ENCODE measurements around the gene NME7.

NME7 gene

DNA sequence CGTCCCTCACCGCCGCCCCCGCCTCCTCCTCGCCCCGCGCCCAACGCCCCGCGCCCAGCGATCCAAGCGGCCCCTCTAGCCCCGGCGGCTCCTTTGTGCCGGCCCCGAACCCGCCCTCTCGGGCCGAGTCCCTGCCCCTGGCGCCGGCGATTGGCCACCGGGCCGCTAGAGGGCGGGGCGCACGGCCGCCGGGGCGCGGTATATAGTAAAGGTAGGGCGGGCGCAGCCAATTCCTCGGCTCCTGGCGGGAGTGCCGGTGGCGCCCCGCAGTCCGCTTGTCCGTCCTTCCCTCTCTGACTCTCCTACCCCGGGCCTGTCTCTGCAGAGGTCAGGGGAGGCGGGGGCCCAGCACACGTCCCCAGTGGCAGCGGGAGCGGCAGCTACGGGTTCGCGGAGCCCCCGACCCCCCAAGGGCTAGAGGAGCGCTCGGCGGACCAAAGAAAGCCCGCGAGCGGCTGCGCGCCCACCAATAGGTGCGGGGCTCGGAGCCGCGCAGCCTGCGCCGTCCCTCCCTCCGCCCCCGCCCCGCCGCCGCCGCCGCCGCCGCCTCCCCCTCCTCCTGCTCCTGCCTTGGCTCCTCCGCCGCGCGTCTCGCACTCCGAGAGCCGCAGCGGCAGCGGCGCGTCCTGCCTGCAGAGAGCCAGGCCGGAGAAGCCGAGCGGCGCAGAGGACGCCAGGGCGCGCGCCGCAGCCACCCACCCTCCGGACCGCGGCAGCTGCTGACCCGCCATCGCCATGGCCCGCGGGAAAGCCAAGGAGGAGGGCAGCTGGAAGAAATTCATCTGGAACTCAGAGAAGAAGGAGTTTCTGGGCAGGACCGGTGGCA, 261.3 kb downstream of the NME7 start, which contains the start of gene ATP1B1:
Gene ATP1B1, plus strand, starts transcription at position 596 of the 826 bp plus-strand sequence. Its CDS starts 140 bp downstream, at position 736.
- peak; percentile 74 for DNase-seq (ENCODE audit: low read depth)

- DNase-seq (ENCODE audit: low read depth): no peak
These were observed 262.0 kb downstream of the NME7 start for GRCh38 chr1:169105434-169106094.

DNA sequence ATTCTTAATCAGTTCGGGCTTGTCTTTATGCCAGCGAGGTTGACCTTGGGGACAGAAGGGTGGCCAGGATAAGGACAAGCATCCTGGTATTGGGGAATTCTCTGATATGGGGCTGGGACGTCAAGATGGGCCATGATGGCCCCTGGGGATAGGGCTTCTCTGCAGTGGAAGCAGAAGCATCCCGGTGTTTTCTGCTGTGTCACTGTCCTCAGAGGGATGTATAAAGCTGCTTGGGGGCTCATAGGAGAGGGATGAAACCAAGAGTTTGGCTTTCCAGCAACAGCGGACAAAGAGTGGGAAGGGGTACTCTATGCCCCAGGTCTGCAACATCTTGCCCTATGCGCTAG, 262.5 kb downstream of the NME7 start:
- no peak for DNase-seq (ENCODE audit: low read depth)

GRCh38 chr1:169103480-169103893, 264.1 kb downstream of the NME7 start:
- no peak for DNase-seq (ENCODE audit: low read depth)

DNA sequence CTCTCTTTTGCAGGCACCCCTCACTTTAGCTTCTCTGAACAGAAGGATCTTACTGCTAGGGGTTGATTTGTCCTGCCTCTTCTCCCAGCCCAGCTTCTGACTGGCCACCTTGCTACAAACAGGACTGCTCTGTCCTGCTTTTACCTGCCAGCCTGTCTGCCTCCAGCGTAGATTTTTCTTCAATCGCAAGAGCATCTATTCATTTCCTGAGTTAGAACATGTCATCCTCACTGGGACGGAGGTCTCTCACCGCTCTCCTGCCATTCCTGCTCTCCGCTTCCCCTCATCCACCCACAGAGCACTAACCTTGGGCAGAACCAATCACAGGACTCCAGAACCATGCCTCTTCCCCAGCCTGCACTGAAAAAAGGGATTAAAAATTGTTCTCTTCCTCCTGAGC, 264.6 kb downstream of the NME7 start:
- no peak for DNase-seq (ENCODE audit: low read depth)

DNA sequence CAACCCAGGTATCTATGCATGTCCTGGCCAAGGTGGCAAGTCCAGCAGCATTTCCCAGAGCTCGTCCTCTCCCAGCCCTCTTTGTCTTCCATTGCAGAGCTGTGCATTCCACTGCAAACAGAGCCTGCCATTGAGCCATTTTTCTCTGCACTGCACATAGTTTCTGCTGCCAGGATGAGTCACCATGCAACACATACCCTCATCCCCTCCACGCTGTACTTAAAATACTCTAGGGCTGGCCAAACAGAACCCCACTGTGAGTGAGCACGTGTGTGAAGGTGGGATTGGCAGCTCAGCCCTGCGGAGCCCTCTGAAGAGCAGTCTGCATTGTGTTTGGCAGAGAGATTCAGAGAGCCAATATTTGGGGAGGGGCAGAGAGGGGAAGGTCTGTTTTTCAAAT, 265.0 kb downstream of the NME7 start:
- peak; percentile 74 for DNase-seq (ENCODE audit: low read depth)

- DNase-seq (ENCODE audit: low read depth): no peak
These were observed 266.9 kb downstream of the NME7 start for GRCh38 chr1:169100651-169101088.

- DNase-seq (ENCODE audit: low read depth): peak; percentile 37
These were observed 267.4 kb downstream of the NME7 start for GRCh38 chr1:169100208-169100607.

DNA sequence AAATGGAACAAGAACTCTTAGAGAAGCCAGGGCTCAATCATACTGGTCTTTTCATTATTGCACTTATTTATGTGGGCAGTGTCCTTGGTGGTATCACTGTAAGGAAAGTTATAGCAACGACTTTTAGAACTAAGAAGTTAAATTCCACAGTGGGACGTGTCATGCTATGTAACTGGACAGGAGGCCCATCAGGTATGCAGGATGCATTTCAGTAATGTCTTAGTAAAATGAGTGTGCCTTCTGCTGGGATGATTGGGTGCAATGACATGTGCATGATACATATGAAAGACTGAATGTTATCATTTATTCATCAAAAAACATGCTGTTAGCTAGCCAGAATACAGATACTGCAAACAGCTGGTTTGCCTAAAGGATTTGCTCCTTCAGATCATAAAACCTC, 268.0 kb downstream of the NME7 start:
- no peak for DNase-seq (ENCODE audit: low read depth)

GRCh38 chr1:169098380-169098779, 269.2 kb downstream of the NME7 start:
- no peak for DNase-seq (ENCODE audit: low read depth)

GRCh38 chr1:169094897-169095569, 272.6 kb downstream of the NME7 start:
- DNase-seq (ENCODE audit: low read depth): no peak

DNA sequence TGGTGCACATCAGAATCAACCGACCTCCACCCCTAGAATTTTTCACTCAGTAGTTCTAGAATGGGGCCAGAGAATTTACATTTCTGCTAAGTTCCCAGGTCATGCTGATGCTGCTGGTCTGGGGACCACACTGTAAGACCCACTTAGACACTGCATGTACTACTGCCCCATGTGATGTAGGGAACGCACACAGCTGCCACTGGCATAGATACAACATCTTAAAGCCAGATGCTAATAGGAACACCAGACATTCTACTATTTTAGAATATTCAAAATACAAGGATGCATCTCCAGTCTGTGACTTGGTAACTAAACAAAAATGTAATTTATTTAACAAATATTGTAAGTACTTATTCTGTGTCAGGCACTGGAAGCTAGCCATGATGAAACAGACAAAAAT, 275.2 kb downstream of the NME7 start:
- no peak for DNase-seq (ENCODE audit: low read depth)

DNA sequence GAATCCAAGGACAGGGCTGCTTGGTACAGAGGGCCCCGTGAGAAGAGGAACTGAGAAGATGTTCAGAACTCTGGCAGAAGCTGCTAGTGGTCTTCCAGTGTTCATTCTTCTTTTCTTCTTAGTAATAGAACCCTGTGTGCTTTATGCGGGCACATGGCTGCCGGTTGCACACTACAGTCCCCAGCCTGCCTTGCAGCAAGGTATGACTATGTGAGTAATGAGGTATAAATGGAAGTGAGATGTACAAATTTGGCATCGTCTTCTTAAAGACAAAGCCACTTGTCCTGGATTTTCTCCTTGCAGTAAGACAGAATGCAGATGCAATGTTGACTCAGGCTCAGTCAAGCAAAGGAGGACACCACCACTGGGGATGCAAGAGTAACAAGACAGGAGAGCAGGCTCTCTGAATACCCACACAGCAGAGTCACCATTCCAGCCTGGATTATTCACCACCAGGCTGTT, 276.1 kb downstream of the NME7 start:
- DNase-seq (ENCODE audit: low read depth): peak; percentile 73

DNA sequence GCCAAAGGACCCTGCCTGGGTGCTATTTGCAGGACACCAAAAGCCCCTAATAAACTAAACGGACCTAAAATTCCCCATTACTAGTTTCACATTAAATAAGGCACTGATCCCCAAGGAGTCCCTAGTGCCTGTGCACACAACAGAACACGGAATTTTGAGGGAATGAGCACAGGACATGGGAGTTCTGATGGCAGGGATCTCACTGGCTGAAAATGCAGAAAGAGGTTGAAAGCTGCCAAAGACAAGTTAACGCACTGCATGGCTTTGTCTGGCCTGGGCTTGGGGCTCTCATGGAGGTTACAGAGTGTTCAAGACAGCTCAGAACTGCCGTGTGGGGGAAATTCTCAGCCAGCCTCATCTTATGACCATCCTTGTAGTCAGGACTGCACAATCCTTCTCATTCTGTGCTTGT, 276.7 kb downstream of the NME7 start:
- DNase-seq (ENCODE audit: low read depth): no peak

DNA sequence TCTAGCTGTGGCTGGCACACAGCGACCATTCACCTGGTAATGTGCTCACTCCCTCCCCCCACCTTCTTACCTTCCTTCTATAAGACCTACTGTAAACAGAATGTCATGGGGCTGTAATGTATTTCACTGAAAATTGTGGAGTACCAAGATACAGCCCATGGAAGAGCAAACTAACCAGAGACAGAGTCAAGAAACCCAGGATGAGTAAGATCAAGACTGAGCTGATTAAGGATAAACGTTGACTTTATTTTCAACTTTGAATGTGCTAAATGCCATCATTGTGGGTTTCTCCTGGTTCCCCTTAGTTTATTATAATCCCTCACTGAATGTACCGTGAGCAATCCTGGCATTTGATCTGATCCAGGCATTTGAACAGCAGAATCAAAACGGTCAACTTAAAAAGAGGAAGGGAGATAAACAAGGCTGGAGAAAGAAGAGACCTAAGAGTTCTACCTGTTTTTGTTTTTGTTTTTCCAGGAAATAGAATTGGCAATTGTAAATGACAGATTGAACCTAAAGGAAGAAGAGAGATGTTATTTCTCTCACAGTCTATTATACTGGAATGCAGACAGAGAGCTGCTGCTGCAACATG, 277.2 kb downstream of the NME7 start:
- no peak for DNase-seq (ENCODE audit: low read depth)

- DNase-seq (ENCODE audit: low read depth): no peak
These were observed 277.8 kb downstream of the NME7 start for GRCh38 chr1:169089776-169090175.

- DNase-seq (ENCODE audit: low read depth): no peak
These were observed 279.7 kb downstream of the NME7 start for GRCh38 chr1:169087876-169088275.

- peak; percentile 70 for DNase-seq (ENCODE audit: low read depth)
These were observed 280.8 kb downstream of the NME7 start for GRCh38 chr1:169086603-169087455.

GRCh38 chr1:169085911-169086310, 281.7 kb downstream of the NME7 start:
- DNase-seq (ENCODE audit: low read depth): no peak

All from amniotic epithelial cell (primary cell).